SU-DHL-6 (cell line): Measurements from ENCODE around the gene BEND7.

ENCODE experiments used
- H2AFZ ChIP-seq: fragments of 200-600 bp; sonication (generic); 2 replicates; pipeline ENCODE4 v1.6.1; 2014; ENCODE audit warnings: low read depth, mild to moderate bottlenecking, moderate library complexity, mixed read lengths, antibody characterized with exemption, low read length; ENCODE audit not compliant: severe bottlenecking
- H3F3A ChIP-seq: fragments of 200-600 bp; shearing (Covaris generic); 2 replicates; pipeline ENCODE4 v1.6.0; 2016; ENCODE audit warnings: antibody characterized with exemption, mild to moderate bottlenecking; ENCODE audit not compliant: insufficient read depth
- H3K27ac ChIP-seq: fragments of 200-600 bp; sonication (generic); 2 replicates; pipeline ENCODE4 v1.5.1; 2016; ENCODE audit warnings: low read depth, mild to moderate bottlenecking, low read length, moderate library complexity, mixed read lengths
- H3K27me3 ChIP-seq: fragments of 200-600 bp; sonication (generic), shearing (Covaris generic); 2 replicates; pipeline ENCODE4 v1.6.0; 2014; ENCODE audit warnings: mild to moderate bottlenecking, low read length
- H3K36me3 ChIP-seq: fragments of 200-600 bp; sonication (generic); 2 replicates; pipeline ENCODE4 v1.6.1; 2014; ENCODE audit warnings: mild to moderate bottlenecking, low read length, mixed read lengths
- H3K4me2 ChIP-seq: fragments of 300-600, 200-600 bp; shearing (Covaris generic), sonication (generic); 2 replicates; pipeline ENCODE4 v1.6.0; 2014; ENCODE audit warnings: low read length, low read depth, mild to moderate bottlenecking; ENCODE audit not compliant: poor library complexity, severe bottlenecking
- H3K4me3 ChIP-seq: fragments of 200-600 bp; sonication (generic); 2 replicates; pipeline ENCODE4 v1.5.1; 2014; ENCODE audit warnings: antibody characterized with exemption, low read length, mild to moderate bottlenecking, mixed read lengths; ENCODE audit not compliant: insufficient read depth, poor library complexity, severe bottlenecking
- H3K79me2 ChIP-seq: fragments of 200-600 bp; sonication (generic); 2 replicates; pipeline ENCODE4 v1.6.1; 2014; ENCODE audit warnings: mild to moderate bottlenecking, low read length, moderate library complexity; ENCODE audit not compliant: insufficient read depth
- H3K9ac ChIP-seq: fragments of 200-600 bp; sonication (generic); 2 replicates; pipeline ENCODE4 v1.7.0; 2014; ENCODE audit warnings: mild to moderate bottlenecking, low read length
- H3K9me2 ChIP-seq: fragments of 200-600 bp; sonication (generic); replicated peaks from 2 replicates; pipeline ENCODE4 v1.6.1; 2014; ENCODE audit warnings: low read length; ENCODE audit not compliant: insufficient read depth
- H3K9me3 ChIP-seq: fragments of 200-600 bp; sonication (generic); 2 replicates; pipeline ENCODE4 v1.6.1; 2014; ENCODE audit warnings: low read length, mixed read lengths; ENCODE audit not compliant: insufficient read depth
- H4K20me1 ChIP-seq: fragments of 200-600 bp; sonication (generic); 2 replicates; pipeline ENCODE4 v1.6.1; 2014; ENCODE audit warnings: low read depth, mild to moderate bottlenecking, antibody characterized with exemption, low read length, moderate library complexity, mixed read lengths
- CTCF ChIP-seq: fragments of 200-600 bp; sonication (generic); IDR thresholded peaks from one replicate; pipeline ENCODE4 v1.5.1; 2017; ENCODE audit warnings: antibody characterized with exemption, mild to moderate bottlenecking, low read length, moderate library complexity; ENCODE audit not compliant: insufficient read depth, poor library complexity, severe bottlenecking
- EZH2phosphoT487 ChIP-seq: fragments of 200-600 bp; sonication (generic), shearing (Covaris generic); conservative IDR thresholded peaks from 2 replicates; pipeline ENCODE4 v1.6.1; 2018; ENCODE audit warnings: mild to moderate bottlenecking, antibody characterized with exemption, low read length, moderate library complexity, mixed read lengths

Gene BEND7

GRCh38 chr10:13489035-13489599, 39.7 kb downstream of the BEND7 start:
- H3K4me2 ChIP-seq, result no peak overlapping the region
- H3F3A ChIP-seq, result no peaks in the 10 kb centered on the region
- TF ChIP-seq CTCF, result no peak
- TF ChIP-seq EZH2phosphoT487, result no peak
- H3K79me2 ChIP-seq, result no peaks in the 10 kb centered on the region
- no peaks in the 10 kb centered on the region for H3K9me2 ChIP-seq
- H2AFZ ChIP-seq, result no peak overlapping the region
- H3K4me3 ChIP-seq, result no peak overlapping the region
- no peaks in the 10 kb centered on the region for H3K9me3 ChIP-seq
- H3K36me3 ChIP-seq, result no peaks in the 10 kb centered on the region
- H3K27me3 ChIP-seq, result no peaks in the 10 kb centered on the region
- no peak overlapping the region for H3K27ac ChIP-seq
- H4K20me1 ChIP-seq, result no peaks in the 10 kb centered on the region
- no peak overlapping the region for H3K9ac ChIP-seq

GRCh38 chr10:13485623-13486022, 43.2 kb downstream of the BEND7 start:
- Histone ChIP-seq H3K36me3 (no peaks in the 10 kb centered on the region), H3K4me2 (no peak overlapping the region), H3K27me3 (no peaks in the 10 kb centered on the region), H3F3A (no peaks in the 10 kb centered on the region), H3K27ac (no peak overlapping the region), H3K9me2 (no peaks in the 10 kb centered on the region), H3K9ac (no peak overlapping the region), H4K20me1 (no peaks in the 10 kb centered on the region), H3K9me3 (no peaks in the 10 kb centered on the region), H2AFZ (no peak overlapping the region), H3K4me3 (no peak overlapping the region), H3K79me2 (no peaks in the 10 kb centered on the region)
- TF ChIP-seq EZH2phosphoT487 (no peak), CTCF (no peak)

GRCh38 chr10:13483951-13484350, 44.9 kb downstream of the BEND7 start:
- Histone ChIP-seq H3K27me3 (no peaks in the 10 kb centered on the region), H3K9ac (no peak overlapping the region), H3K4me2 (no peak overlapping the region), H3K27ac (no peak overlapping the region), H3F3A (no peaks in the 10 kb centered on the region), H3K36me3 (no peaks in the 10 kb centered on the region), H3K9me3 (no peaks in the 10 kb centered on the region), H3K9me2 (no peaks in the 10 kb centered on the region), H4K20me1 (no peaks in the 10 kb centered on the region), H3K79me2 (no peaks in the 10 kb centered on the region), H3K4me3 (no peak overlapping the region), H2AFZ (no peak overlapping the region)
- TF ChIP-seq EZH2phosphoT487 (no peak), CTCF (no peak)
